Left ventricle myocardium inferior (tissue), 1 donor: ENCODE results near the gene TSNAXIP1. TPM values are rescaled to one million over a fixed set of nuclear protein-coding genes. Genes with fewer than 3 reads are reported as not detected.
"Not testable (repeated sequence)": the region's sequence is repeated elsewhere in the genome, so short reads cannot be mapped to it uniquely, and the experiment has no call there.

ENCODE experiments used
- DNase-seq: peaks from one replicate; pipeline ENCODE4 v3.0.0-alpha.2; 2020
- H3K27ac ChIP-seq: fragments of 200-600 bp; replicated peaks from 2 replicates; pipeline ENCODE4 v1.8.0; 2021
- H3K27me3 ChIP-seq: fragments of 200-600 bp; 2 replicates; pipeline ENCODE4 v1.8.0; 2021; ENCODE audit warnings: low read depth
- H3K36me3 ChIP-seq: fragments of 200-600 bp; 2 replicates; pipeline ENCODE4 v1.8.0; 2021
- H3K4me1 ChIP-seq: fragments of 200-600 bp; 2 replicates; pipeline ENCODE4 v1.8.0; 2021
- H3K4me3 ChIP-seq: fragments of 200-600 bp; 2 replicates; pipeline ENCODE4 v1.8.0; 2021; ENCODE audit warnings: mild to moderate bottlenecking, moderate library complexity
- H3K9me3 ChIP-seq: fragments of 200-600 bp; replicated peaks from 2 replicates; pipeline ENCODE4 v1.8.0; 2021
- CTCF ChIP-seq: fragments of 200-600 bp; IDR thresholded peaks from 2 replicates; pipeline ENCODE4 v1.8.0; 2021; ENCODE audit warnings: antibody characterized with exemption, mild to moderate bottlenecking, borderline replicate concordance
- intact Hi-C: fragments of 100-400 bp; cut with micrococcal nuclease; formaldehyde crosslinking; loops from one replicate; pipeline ENCODE4 v1.11.0; 2022
- total RNA-seq: library from RNA; stranded (reverse); fragmentation: NEBNext Ultra II Directional; extraction: Animal tissue kit (Norgen Biotek cat#: 25700); gene quantifications from one replicate; pipeline ENCODE4 v1.2.1, GENCODE V29; 2021
- donor health status: DM: no; HTN: yes; CAD: no; lungs with severe emphysema.

Gene TSNAXIP1
- total RNA-seq, 1 donor from 2014 or later, result 0.49 TPM

- Histone ChIP-seq H3K36me3 (peaks cover 40% of the 10 kb centered on the region), H3K4me1 (peaks cover 75% of the 10 kb centered on the region), H3K27me3 (no peaks in the 10 kb centered on the region), H3K27ac (peak overlapping the region; percentile 93), H3K4me3 (peak overlapping the region; percentile 39), H3K9me3 (no peaks in the 10 kb centered on the region)
- peak; percentile 77 for DNase-seq
- intact Hi-C loops, result no loop called here
- no peak for TF ChIP-seq CTCF
Measured at GRCh38 chr16:67862623-67863583, 56.2 kb downstream of the TSNAXIP1 start.

GRCh38 chr16:67864044-67864443, 57.4 kb downstream of the TSNAXIP1 start:
- intact Hi-C loops, H3K9me3 ChIP-seq, H3K27me3 ChIP-seq, DNase-seq: not testable (repeated sequence)
- peaks cover 63% of the 10 kb centered on the region for H3K4me1 ChIP-seq
- H3K36me3 ChIP-seq, result peaks cover 51% of the 10 kb centered on the region
- H3K27ac ChIP-seq, result peak overlapping the region; percentile 93
- peak overlapping the region; percentile 39 for H3K4me3 ChIP-seq

GRCh38 chr16:67864594-67864993, 57.9 kb downstream of the TSNAXIP1 start:
- intact Hi-C loops, result no loop called here
- DNase-seq, result no peak
- no peaks in the 10 kb centered on the region for H3K27me3 ChIP-seq
- H3K27ac ChIP-seq, result peak overlapping the region; percentile 93
- peaks cover 55% of the 10 kb centered on the region for H3K36me3 ChIP-seq
- H3K9me3 ChIP-seq, result no peaks in the 10 kb centered on the region
- no peak for TF ChIP-seq CTCF
- H3K4me3 ChIP-seq, result no peak overlapping the region
- peaks cover 58% of the 10 kb centered on the region for H3K4me1 ChIP-seq

GRCh38 chr16:67865318-67865717, 58.6 kb downstream of the TSNAXIP1 start:
- H3K36me3 ChIP-seq, result peaks cover 58% of the 10 kb centered on the region
- peak overlapping the region; percentile 93 for H3K27ac ChIP-seq
- H3K4me3 ChIP-seq, result no peak overlapping the region
- peak; percentile 42 for TF ChIP-seq CTCF
- peaks cover 51% of the 10 kb centered on the region for H3K4me1 ChIP-seq
- intact Hi-C loops, result no loop called here
- H3K27me3 ChIP-seq, result no peaks in the 10 kb centered on the region
- DNase-seq, result no peak
- no peaks in the 10 kb centered on the region for H3K9me3 ChIP-seq

GRCh38 chr16:67868290-67868689, 61.6 kb downstream of the TSNAXIP1 start:
- no peaks in the 10 kb centered on the region for H3K9me3 ChIP-seq
- intact Hi-C loops, result no loop called here
- no peak overlapping the region for H3K27ac ChIP-seq
- peaks cover 70% of the 10 kb centered on the region for H3K36me3 ChIP-seq
- no peak for DNase-seq
- TF ChIP-seq CTCF, result no peak
- H3K4me3 ChIP-seq, result no peak overlapping the region
- H3K4me1 ChIP-seq, result peaks cover 30% of the 10 kb centered on the region
- no peaks in the 10 kb centered on the region for H3K27me3 ChIP-seq

GRCh38 chr16:67869653-67870052, 63.0 kb downstream of the TSNAXIP1 start:
- no peak overlapping the region for H3K4me3 ChIP-seq

More at GRCh38 chr16:67869653-67870052, 63.0 kb downstream of the TSNAXIP1 start:
- H3K9me3 ChIP-seq, result no peaks in the 10 kb centered on the region
- H3K4me1 ChIP-seq, result peaks cover 30% of the 10 kb centered on the region
- H3K27ac ChIP-seq, result no peak overlapping the region
- H3K36me3 ChIP-seq, result peaks cover 70% of the 10 kb centered on the region
- intact Hi-C loops, result no loop called here
- TF ChIP-seq CTCF, result no peak
- no peak for DNase-seq
- no peaks in the 10 kb centered on the region for H3K27me3 ChIP-seq
